CD4-positive, alpha-beta T cell treated with Interferon alpha-2 for 1 hour (primary cell): ENCODE results near the gene CDC20.
"Not testable (repeated sequence)": the region's sequence is repeated elsewhere in the genome, so short reads cannot be mapped to it uniquely, and the experiment has no call there.

Source experiments
- DNase-seq, 2 donors: peaks; one replicate each; pipeline ENCODE4 v3.0.0-alpha.2; 2020 to 2022

The CDC20 gene

DNA sequence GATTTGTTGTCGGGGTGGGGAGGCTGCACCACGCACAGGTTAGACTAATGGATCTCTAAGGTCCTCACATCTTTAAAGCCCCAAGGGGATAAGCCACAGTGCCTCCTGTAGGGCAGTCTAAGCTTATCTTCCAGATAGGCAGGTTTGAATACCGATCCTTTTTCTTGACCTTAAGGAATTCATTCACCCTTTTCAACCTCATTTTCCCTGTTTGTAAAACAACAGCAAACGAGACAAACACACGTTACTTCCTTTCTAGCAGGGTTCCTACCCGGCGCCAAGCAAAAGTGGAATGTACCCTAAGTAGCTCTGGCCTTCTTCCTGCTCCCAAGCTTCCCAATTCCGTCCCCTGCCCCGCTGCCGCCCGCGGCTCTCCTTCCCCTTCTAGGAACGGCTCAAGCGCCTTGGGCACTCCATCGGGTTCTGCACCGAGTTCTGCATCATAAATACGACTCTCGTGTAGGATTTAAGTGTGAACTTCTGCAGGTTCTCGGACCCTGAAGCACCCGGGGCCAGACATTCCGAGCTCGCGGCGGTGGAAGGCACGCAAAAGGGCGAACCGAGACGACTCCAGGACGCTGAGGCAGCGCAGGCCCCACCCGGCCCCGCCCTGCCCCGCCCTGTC, 548 bp upstream of the CDC20 start:
- DNase-seq, result peak in 1 of 2 donors; percentile 37

DNA sequence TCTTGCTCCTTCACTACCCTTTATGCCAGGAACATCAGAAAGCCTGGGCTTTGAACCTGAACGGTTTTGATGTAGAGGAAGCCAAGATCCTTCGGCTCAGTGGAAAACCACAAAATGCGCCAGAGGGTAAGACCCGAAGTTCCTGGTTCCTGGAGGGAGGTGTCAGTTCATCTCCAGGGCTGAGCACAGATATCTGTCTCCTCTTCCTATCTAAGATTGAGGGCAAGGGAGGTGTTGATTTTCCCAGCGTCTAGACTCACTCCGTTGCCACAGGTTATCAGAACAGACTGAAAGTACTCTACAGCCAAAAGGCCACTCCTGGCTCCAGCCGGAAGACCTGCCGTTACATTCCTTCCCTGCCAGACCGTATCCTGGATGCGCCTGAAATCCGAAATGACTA, 915 bp downstream of the CDC20 start:
- DNase-seq, result no peak

DNA sequence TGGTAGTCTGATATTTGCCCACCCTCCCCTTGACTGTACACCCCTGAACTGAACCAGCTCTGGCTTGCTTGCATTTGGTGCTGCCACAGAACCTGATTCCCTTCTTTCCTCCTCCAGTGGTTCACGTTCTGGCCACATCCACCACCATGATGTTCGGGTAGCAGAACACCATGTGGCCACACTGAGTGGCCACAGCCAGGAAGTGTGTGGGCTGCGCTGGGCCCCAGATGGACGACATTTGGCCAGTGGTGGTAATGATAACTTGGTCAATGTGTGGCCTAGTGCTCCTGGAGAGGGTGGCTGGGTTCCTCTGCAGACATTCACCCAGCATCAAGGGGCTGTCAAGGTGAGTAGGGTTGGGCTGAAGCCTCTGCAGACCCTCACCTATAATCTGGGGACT, 1.8 kb downstream of the CDC20 start:
- no peak for DNase-seq

DNA sequence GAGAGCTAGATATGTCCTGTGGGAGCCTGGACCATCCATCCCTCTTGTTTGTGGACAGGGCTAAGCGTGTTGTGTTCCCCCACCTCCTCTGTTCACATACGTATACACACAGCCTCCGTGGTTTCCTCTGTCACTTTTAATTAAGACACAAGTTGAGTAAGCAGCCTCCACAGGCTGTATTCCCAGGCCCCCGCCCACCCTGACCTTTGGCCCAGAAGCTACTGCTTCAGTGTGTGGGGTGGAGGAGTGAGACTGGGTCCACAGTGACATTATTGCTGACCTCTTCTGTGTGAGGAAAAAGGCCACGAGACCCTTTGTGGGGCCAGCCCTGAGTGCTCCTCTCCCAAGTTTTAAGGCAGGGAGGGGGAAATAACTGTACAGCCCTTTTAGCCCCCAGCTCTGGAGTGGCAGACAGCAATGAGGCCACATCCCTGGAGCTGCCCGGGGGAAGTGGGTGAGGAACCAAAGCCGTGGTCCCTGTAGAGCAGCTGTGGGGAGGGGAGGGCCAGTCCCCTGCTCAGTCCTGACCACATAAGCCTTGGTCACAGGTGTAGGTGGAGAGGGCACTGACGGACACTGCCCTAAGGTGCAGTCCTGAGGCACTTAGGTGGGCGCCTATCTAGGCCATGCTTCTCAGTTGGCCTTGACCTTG, 4.6 kb downstream of the CDC20 start:
- DNase-seq, result no peak

DNA sequence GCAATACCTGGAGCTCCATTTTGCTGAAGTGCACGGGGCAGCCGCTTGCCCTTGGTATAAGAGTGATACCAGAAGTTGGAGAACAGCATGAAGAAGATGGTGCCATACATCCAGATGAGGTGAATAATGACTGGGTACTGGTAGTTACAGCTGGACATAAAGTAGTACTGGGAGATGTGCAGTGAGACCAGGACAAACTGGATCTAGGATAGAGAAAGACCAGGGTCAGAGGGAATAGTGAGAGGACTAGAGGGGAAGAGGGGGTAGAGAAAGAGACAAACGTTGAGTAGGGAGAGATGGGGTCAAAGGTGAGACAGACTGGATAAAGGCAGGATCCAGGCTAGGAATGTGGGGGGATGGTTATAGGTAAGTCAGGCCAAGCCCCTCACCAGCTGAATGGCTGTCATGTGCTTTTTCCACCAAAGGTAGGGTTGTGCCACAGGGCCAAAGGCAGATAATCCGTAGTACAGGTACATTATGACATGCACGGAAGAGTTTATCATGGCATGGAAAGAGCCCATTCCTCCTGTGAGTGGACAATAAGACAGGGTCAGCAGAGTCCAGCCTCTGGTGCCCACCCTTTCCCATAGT, 5.2 kb downstream of the CDC20 start:
- DNase-seq, result no peak

DNA sequence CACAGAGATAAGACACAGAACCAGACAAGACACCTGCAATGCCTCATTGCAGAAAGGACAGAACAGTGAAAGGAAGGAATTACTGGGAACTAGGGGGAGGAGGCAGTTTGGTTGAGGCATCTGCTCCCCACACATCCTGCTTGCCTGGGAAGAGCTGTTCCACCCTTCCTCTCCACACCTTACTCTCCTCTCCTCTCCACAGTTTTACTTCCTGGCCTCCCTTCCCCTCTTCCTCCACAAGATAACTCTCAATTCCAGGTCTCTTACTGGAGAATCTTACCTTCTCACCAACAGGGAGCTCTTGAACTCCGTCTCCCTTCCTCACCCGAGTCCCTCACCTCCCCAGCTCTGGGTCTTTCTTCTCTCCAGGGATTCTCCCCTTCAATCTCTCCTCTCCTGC, 6.9 kb downstream of the CDC20 start:
- DNase-seq, result no peak

DNA sequence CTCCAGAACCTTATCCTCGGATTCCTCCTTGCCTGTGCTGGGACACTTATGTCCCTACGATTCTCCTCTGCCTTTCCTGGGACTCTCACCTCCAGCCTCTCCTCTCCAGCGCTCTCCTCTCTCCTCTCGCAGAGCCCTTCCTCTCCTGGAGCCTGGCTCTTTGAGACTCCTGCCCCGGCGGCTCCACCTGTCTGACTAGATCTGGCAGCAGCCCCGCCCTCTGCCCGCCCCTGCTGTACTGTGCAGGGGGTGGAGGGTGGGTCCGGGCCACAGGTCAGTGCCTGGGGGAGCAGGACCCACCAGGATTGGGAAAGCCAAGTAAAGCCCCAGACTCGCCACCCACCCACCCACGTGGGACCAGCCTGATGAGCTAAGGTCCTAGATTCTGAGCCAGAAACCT, 7.4 kb downstream of the CDC20 start:
- no peak for DNase-seq

DNA sequence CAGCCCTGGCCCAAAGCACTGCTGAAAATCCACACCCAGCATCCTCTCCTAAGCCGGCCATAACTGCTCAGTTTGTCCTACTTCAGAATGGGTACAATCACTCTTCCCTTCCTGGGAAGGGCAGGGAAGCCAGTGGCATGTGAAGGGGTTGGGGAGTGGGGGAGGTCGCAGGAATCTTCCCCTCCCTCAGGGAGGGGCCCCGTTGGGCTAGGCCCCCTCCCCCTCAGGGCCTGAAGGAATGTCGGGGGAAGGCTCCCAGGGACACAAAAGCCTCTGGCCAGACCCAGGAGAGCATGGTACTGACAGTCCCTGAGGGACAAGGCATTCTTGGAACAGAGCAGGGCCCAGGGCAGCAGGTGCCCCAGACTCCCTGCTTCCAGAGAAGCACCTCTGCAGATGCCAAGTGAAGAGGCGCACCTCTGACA, 7.8 kb downstream of the CDC20 start:
- DNase-seq, result no peak

DNA sequence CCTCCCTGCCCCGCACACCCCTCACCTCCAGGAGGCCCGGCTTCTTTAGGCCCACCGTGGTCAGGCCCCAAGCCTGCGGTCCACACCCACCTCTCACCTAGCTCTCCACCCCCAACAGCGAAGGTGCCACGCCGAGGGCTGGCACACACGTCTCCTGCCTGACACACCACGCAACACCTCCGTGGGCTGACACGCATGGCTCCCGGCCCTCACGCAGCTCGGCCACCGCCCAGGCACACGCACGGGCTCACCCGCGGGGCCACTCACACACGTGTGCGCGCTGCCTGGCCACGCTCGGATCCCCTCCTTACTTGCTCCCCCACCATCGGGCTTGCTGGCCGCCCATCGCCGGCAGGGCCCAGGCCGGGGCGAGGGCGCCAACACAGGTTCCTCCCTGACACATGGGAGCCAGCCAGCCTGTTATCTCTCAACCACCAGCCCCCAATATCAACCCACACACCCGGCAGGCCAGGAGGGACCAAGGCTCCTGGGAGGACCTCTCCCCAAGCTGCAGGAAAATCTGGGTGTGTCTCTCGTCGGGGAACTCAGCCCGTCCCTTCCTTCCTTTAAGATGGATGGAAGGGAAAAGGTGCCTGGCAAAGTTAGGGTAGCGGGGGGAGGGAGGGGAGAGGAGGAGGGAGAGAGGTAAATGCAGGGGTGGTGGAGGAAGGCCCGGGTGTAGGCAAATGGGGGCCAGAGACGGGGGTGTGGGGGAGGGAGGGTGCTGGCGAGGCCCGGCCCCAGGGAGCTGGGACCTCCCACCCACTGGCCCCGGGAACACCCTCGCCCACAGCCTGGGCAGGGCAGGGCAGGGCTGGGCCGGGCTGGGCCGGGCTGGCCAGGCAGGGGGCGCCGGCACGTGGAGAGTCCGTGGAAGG, 8.5 kb downstream of the CDC20 start:
- peak in 1 of 2 donors; percentile 28 for DNase-seq

DNA sequence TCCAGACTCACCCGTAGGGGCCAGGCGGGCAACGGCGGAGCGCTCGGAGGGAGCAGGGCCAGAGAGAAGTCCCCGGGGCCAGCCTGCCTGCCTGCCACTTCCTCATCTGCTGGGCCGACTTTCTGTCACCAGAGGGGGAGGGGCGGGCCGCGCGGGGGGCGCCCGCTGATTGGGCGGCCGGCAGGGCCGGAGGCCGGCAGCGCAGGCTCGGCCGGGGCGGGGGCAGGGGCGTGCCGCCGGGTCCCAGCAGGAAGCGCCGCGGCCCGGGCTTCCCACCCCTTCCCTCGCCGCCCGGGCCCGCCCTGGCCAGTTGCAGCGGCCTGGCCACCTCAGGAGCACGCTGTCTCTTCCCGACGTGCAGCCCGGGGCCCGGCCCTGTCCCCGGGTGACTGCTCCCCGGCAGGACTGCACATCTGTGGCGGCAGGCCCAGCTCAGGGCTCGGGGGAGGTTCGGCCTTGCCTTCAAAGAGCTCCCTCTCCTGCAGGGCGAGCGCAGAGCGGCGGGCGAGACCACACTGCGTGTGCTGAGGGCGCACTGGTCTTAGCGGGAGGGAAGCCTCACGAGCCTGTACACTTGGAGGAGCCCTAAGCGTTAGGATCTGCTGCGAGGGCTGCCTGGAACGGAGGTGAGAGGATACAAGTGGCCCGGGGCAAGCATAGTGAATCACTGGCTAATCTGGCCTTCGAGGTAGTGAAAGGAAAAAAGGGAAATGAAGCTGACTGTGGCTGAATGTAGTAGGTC, 9.3 kb downstream of the CDC20 start, which contains the start of gene ELOVL1:
ELOVL1 (minus strand) TSS at position 108 of the 742 bp plus-strand sequence. CDS start 2,402 bp downstream, outside the sequence.
- DNase-seq, result peak; percentile 87 to 89

DNA sequence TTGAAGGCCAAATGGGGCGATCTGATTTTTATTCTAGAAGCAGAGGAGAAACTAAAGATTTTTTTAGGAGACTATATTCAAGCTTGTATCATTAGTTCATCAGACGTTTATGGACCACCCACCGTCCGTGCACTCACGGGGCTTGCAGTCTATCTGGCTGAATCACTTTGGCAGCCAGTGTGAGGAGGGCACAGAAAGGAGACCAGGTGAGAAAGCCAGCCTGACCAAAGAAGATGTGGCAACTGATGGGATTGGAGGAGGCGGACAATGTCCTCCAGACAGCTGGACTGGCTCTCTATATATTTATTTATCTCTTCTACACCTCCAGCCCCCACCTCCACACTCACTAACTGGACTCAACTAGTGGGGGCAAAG, 9.9 kb downstream of the CDC20 start:
- DNase-seq, result no peak

DNA sequence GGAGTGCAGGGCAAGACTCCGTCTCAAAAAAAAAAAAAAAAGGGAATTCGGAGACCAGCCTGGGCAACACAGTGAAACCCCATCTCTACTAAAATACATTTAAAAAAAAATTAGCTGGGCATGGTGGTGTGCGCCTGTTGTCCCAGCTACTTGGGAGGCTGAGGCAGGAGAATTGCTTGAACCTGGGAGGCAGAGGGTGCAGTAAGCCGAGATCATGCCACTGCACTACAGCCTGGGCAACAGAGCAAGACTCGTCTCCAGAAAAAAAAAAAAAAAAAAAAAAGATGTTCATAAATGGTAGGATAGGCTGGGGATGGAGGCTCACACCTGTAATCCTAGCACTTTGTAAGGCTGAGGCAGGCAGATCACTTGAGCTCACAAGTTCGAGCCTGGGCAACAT, 11.0 kb downstream of the CDC20 start:
- not testable (repeated sequence) for DNase-seq

DNA sequence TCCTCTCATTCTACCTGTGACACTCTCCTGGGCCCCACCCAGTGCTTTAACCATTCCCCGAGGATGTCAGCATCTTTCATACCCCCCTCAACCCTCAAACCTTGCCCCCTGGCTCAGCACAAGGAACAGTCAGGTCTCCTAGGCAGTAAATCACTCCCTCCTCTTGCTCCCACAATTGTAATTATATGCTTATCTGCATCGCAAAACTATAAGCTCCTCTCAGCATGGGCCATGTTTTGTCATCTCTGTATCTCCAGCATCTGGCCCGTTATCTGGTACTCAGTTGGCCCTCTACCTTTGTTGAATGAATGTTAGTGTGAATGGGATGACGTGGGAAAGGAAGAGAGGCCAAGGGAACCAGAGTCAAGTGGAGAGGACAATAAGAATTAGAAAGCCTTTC, 11.8 kb downstream of the CDC20 start:
- no peak for DNase-seq

DNA sequence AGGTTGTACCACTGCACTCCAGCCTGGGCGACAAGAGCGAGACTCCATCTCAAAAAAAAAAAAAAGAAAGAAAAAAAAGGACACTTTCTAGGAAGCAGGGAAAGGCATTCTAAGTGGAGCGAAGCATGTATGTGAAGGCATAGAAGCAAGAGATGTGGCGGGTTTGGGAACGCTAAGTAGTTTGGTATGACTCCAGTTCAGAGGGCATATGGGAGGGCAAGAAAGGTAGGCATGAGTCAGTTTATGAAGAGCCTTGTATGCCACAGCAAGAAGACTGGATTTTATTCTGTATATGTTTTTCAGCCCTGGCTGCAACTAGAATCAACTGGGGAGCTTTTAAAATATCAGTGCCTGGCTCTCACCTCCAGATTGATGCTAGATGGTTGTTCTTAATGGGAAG, 13.4 kb downstream of the CDC20 start:
- no peak for DNase-seq

DNA sequence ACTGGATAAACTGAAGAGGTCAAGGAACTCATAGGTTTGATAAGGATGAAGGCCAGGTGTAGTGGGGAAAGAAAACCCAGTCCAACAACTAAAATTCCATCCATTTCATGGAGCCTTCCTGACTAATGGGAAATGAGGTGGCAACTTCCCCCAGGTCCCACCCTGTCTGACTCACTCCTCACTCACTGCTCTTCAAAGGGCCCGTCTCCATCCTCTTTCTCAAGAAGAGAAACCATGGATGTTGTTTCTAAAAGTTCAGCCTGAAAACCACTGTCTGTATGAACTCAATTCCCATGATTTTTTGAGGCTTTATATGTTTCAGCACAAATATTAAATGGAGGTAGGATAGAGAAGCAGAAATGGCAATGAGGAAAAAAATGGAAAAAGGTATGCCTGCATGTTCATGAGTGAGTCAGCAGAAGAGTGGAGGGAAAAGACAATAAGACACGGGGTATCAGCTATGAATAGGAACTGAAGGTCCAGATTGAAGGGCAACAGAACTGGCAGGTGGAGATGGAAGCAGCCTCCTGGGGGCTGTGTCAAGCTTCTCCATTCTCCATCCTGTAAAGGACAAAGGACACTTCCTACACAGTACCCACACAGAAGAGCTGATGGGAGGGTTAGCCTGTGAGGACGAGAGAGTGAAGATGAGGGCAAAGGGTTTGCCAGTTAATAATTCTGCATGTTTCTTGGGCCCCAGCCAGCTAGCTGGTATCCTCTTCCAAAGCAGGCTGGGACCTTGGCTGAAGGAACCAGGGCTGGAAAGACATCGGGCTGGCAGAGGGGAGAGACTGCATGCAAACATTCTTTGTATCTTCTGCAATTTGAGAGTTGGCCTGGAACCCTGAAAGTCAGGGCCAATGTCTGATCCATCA, 14.5 kb downstream of the CDC20 start:
- no peak for DNase-seq

DNA sequence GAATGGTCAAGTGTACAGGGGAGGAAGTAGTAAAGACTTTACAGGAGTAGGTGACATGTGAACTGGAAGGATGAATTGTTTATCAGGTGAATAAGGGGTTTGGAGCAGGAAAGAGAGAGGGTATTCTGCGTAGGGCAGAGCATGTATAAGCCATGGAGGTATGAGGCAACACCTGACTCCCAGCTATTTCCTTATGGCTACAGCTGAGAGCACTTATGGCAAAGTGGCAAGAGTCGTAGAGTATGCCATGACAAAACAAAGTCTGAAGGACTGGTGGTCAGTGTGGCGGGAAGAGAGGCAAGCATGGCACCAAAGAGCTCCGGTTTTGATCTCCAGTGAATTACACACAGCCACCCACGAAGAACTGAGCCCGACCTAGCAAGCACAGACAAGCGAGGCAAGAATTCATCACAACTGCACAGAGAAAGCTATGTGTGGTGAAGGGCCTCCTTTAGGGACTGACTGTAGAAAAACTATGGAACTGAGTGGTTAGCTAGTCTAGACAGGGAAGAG, 18.0 kb downstream of the CDC20 start:
- no peak for DNase-seq

DNA sequence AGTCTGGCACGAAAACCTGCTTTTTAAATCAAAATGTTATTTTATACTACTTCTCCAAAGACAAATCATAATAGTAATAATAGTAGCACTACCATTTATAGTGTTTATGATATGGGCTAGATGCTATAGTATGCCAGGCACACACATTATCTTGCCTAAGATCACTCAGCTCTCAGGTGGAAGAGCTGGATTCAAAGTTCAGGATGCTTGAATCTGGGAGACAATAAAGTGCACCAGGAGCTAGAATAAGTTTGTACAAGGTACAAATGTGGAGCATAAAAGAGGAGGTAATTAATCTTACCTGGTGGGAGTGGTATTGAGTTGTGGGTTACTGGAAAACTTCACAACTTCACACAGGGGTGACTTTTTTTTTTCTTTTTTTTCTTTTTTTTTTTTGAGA, 19.1 kb downstream of the CDC20 start:
- no peak for DNase-seq

DNA sequence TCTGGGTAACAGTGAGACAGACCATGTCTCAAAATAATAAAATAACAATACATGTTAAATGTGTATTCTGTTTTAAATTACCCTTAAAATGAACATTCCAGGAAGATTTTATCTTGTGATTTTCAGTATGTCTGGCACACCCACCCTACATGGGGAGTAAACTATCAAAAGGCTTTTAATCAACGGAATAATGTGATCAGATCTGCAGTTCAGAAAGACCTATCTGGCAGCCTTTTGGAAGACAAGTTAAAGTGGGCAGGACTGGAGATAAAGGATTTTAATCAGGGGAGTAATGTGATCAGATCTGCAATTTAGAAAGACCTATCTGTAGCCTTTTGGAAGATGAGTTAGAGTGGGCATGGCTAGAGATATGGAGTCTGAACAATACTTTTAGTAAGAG, 20.7 kb downstream of the CDC20 start:
- no peak for DNase-seq

DNA sequence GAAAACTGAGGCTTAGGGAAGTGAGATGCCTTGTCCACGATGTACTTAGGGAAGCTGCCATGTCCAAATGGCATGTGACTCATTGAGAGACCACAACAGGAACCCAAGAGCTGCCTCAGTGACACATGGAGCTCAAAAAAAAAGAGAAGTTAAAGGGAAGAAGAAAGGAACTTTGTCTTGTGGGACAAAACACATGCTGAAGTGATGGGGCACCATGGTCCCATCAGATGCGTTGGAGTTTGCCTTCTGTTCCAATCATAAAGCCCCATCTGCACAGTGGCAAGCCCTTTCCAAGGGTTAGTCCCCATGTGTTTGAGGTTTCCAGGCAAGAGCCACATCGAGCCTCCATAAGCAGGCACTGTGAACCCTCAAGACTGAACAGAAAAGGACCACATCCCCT, 22.8 kb downstream of the CDC20 start:
- peak in 1 of 2 donors; percentile 20 for DNase-seq

DNA sequence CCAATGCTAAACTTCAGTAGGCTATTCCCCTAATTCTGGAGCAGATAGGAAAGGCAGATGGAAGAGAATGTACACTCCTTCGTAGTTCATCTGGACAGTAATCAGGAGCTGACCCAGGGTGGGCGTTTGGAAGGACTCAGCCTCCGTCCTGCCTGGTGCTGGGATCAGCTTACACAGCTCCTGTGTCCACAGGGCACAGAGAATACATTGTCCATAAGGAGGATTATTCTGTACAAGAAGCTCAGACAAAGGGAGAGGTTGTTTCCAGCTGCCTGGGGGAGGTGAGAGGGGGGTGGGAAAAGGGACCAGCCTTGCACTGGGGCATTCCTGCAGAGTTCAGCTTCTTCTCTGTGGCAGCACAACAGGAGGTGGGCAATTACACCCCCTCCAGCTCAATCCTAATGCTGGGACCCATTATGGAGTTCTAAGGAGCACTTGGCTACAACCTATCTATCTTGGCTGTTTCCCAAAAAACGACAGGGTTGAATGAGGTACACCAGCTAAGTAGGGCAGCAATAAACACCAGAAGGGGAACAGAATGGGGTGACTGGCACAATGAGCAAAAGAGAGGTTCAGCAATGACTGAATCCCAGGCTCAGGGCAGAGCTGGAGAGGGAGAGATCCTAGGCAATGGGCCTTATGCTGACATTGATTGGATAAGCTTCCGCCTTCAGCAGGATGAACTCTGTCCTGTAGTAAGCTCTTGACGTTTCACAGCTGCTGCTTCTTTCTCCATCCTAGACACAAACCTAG, 23.4 kb downstream of the CDC20 start:
- no peak for DNase-seq

DNA sequence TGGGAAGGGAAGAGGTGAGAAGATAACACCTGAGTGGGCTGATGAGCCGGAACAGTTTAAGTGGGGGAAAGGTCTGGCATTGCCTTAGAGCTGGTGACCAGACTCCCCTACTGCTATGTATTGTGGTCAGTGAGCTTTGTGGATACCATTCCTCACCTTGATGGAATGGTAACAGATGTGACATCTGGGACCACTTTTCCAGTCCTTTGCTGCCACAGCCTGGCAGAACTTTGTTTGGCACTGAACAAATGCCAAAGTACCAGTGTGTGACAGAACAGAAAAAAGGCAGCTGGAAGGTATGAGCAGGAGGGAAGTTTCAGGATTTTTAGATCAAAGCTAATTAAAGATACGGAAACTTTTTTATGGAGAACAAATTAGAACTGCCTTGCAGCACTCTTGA, 24.7 kb downstream of the CDC20 start:
- no peak for DNase-seq
